GM19395 (cell line): ENCODE measurements around the gene MARS2.
"Not testable (repeated sequence)": the region's sequence is repeated elsewhere in the genome, so short reads cannot be mapped to it uniquely, and the experiment has no call there.

Source experiments
- ATAC-seq: cut with Tn5 transposase; IDR thresholded peaks from one replicate; pipeline ENCODE4 v1.9.1; 2021; ENCODE audit warnings: mild to moderate bottlenecking, moderate library complexity; ENCODE audit not compliant: unreplicated experiment

MARS2 gene

GRCh38 chr2:197705121-197705911 is at the start of gene MARS2:
Gene MARS2, plus strand, starts transcription at chr2:197705369. Its CDS starts 37 bp downstream, at chr2:197705406.
- peak; percentile 78 for ATAC-seq

- ATAC-seq = no peak
These were observed 47.6 kb upstream of the MARS2 start for GRCh38 chr2:197657562-197657961.

- no peak for ATAC-seq
These were observed 43.5 kb upstream of the MARS2 start for GRCh38 chr2:197661626-197662025.

- no peak for ATAC-seq
These were observed 38.9 kb upstream of the MARS2 start for GRCh38 chr2:197666277-197666676.

GRCh38 chr2:197668296-197668695 is 36.9 kb upstream of the MARS2 start:
- no peak for ATAC-seq

- ATAC-seq = peak; percentile 57
These were observed 36.1 kb upstream of the MARS2 start for GRCh38 chr2:197669077-197669476.

- no peak for ATAC-seq
These were observed 32.7 kb upstream of the MARS2 start for GRCh38 chr2:197672371-197672893.

- ATAC-seq = no peak
These were observed 32.1 kb upstream of the MARS2 start for GRCh38 chr2:197673106-197673505.

GRCh38 chr2:197673606-197674005 is 31.6 kb upstream of the MARS2 start:
- no peak for ATAC-seq

- no peak for ATAC-seq
These were observed 31.1 kb upstream of the MARS2 start for GRCh38 chr2:197674060-197674459.

GRCh38 chr2:197674591-197674990 is 30.6 kb upstream of the MARS2 start:
- no peak for ATAC-seq

- no peak for ATAC-seq
These were observed 29.9 kb upstream of the MARS2 start, which contains the start of gene RFTN2 for GRCh38 chr2:197675246-197675645. Gene RFTN2, minus strand, starts transcription at chr2:197675587. Its CDS starts 129 bp downstream, at chr2:197675458.

GRCh38 chr2:197675711-197676188 is 29.4 kb upstream of the MARS2 start:
- ATAC-seq = no peak

- no peak for ATAC-seq
These were observed 28.1 kb upstream of the MARS2 start for GRCh38 chr2:197677056-197677455.

GRCh38 chr2:197677483-197677882 is 27.7 kb upstream of the MARS2 start:
- no peak for ATAC-seq

- not testable (repeated sequence) for ATAC-seq
These were observed 10.0 kb upstream of the MARS2 start for GRCh38 chr2:197695206-197695605.

GRCh38 chr2:197695971-197696370 is 9.2 kb upstream of the MARS2 start:
- not testable (repeated sequence) for ATAC-seq

- ATAC-seq = not testable (repeated sequence)
These were observed 8.6 kb upstream of the MARS2 start for GRCh38 chr2:197696571-197696970.

- ATAC-seq = not testable (repeated sequence)
These were observed 5.4 kb upstream of the MARS2 start for GRCh38 chr2:197699724-197700123.

GRCh38 chr2:197700960-197701359 is 4.2 kb upstream of the MARS2 start:
- ATAC-seq = no peak

GRCh38 chr2:197704434-197705120 is 592 bp upstream of the MARS2 start:
- ATAC-seq = peak; percentile 44
